ENCODE results near the gene KIF6.

The KIF6 gene

GRCh38 chr6:39590871-39591393 lies 134.3 kb downstream of the KIF6 start:
- no peak for DNase-seq

GRCh38 chr6:39587080-39587479 lies 138.1 kb downstream of the KIF6 start:
- DNase-seq, result no peak

- DNase-seq, result no peak
Observed at GRCh38 chr6:39585641-39586040, 139.6 kb downstream of the KIF6 start.

GRCh38 chr6:39577446-39578165 lies 147.6 kb downstream of the KIF6 start:
- DNase-seq, result no peak

- no peak for DNase-seq
Observed at GRCh38 chr6:39576556-39577303, 148.5 kb downstream of the KIF6 start.

GRCh38 chr6:39574991-39575390 lies 150.2 kb downstream of the KIF6 start:
- no peak for DNase-seq

GRCh38 chr6:39573541-39573940 lies 151.7 kb downstream of the KIF6 start:
- DNase-seq, result no peak

- no peak for DNase-seq
Observed at GRCh38 chr6:39572661-39573340, 152.4 kb downstream of the KIF6 start.

- DNase-seq, result no peak
Observed at GRCh38 chr6:39568896-39569295, 156.3 kb downstream of the KIF6 start.

- DNase-seq, result no peak
Observed at GRCh38 chr6:39567091-39567490, 158.1 kb downstream of the KIF6 start.

- DNase-seq, result no peak
Observed at GRCh38 chr6:39566456-39566855, 158.8 kb downstream of the KIF6 start.

GRCh38 chr6:39565956-39566355 lies 159.3 kb downstream of the KIF6 start:
- DNase-seq, result no peak

- DNase-seq, result no peak
Observed at GRCh38 chr6:39563566-39564311, 161.5 kb downstream of the KIF6 start.

GRCh38 chr6:39561536-39562266 lies 163.5 kb downstream of the KIF6 start:
- DNase-seq, result no peak

- DNase-seq, result no peak
Observed at GRCh38 chr6:39560915-39561314, 164.3 kb downstream of the KIF6 start.

GRCh38 chr6:39558591-39559190 lies 166.5 kb downstream of the KIF6 start:
- no peak for DNase-seq

GRCh38 chr6:39558079-39558478 lies 167.1 kb downstream of the KIF6 start:
- no peak for DNase-seq

- DNase-seq, result no peak
Observed at GRCh38 chr6:39555136-39555535, 170.1 kb downstream of the KIF6 start.

GRCh38 chr6:39553860-39554802 lies 171.1 kb downstream of the KIF6 start:
- DNase-seq, result no peak

- no peak for DNase-seq
Observed at GRCh38 chr6:39553029-39553428, 172.2 kb downstream of the KIF6 start.

GRCh38 chr6:39550191-39550590 lies 175.0 kb downstream of the KIF6 start:
- DNase-seq, result no peak

Measured in NCI-H187 treated with DMSO at 0.1 percent for 48 hours (cell line).